ENCODE results near the gene PIGBOS1. TPM values are rescaled to one million over a fixed set of nuclear protein-coding genes. Genes with fewer than 3 reads are reported as not detected.

PIGBOS1 gene
- total RNA-seq, 2 experiments from 2014 or later, result 10.3 to 13.8 TPM

DNA sequence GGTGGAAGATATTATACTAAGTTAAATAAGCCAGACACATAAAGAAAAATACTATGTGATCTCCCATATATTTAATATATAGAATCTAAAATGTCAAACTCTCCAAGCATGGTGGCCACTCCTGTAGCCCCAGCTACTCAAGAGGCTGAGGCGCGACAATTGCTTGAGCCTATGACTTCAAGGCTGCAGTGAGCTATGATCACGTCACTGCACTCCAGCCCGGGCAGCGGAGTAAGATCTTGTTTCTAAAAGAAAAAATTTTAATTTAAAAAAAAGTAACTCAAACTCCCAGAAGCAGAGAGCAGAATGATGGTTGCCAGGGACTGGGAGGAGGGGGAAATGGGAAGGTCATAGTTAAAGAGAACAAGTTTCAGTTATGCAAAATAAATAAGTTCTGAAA, 42.6 kb downstream of the PIGBOS1 start:
- ATAC-seq (ENCODE audit: low read depth) (no peak), DNase-seq (no peak)
- peaks cover 68% of the 10 kb centered on the region for H3K4me1 Mint-ChIP-seq
- H3K27ac Mint-ChIP-seq, result peak overlapping the region; percentile 94
- POLR2A ChIA-PET, result interaction anchor here (1.0 to 2.8 kb wide), 5 partner anchors 8 to 59 kb away, joined by 3 to 22 read pairs (median 6); no protein-coding TSS in a partner anchor
- peak overlapping the region; percentile 79 for H3K4me3 Mint-ChIP-seq
- H3K9me3 Mint-ChIP-seq, result peaks cover 5% of the 10 kb centered on the region
- H3K36me3 Mint-ChIP-seq, result peaks cover 33% of the 10 kb centered on the region
- no peaks in the 10 kb centered on the region for H3K27me3 Mint-ChIP-seq

DNA sequence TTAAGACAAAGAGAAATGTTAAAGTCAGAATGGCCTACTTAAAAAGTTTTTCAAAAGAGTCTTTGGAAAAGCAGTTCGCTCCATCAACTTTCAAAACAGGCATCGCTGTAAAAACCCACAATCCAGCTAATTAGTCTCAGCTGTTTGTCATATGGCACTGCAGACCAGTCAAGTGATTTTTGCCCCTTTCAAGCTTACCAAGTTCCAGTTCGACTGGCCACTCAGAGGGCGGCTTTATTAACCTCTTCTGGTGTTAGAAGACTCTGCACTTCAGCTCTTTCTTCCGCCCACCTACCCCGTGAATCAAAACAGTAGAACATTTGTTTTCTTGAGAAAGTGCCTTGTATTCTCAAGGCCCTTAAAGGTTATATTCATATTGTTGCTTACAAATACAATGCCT, 48.6 kb downstream of the PIGBOS1 start:
- POLR2A ChIA-PET, result interaction anchor here (1.3 to 1.4 kb wide), 2 partner anchors 12 to 15 kb away, joined by 3 to 5 read pairs; no protein-coding TSS in a partner anchor
- H3K4me3 Mint-ChIP-seq, result peak overlapping the region; percentile 51
- no peaks in the 10 kb centered on the region for H3K27me3 Mint-ChIP-seq
- DNase-seq (no peak), ATAC-seq (ENCODE audit: low read depth) (no peak)
- H3K9me3 Mint-ChIP-seq, result peaks cover 5% of the 10 kb centered on the region
- peaks cover 55% of the 10 kb centered on the region for H3K36me3 Mint-ChIP-seq
- peak overlapping the region; percentile 12 for H3K27ac Mint-ChIP-seq
- peaks cover 70% of the 10 kb centered on the region for H3K4me1 Mint-ChIP-seq

DNA sequence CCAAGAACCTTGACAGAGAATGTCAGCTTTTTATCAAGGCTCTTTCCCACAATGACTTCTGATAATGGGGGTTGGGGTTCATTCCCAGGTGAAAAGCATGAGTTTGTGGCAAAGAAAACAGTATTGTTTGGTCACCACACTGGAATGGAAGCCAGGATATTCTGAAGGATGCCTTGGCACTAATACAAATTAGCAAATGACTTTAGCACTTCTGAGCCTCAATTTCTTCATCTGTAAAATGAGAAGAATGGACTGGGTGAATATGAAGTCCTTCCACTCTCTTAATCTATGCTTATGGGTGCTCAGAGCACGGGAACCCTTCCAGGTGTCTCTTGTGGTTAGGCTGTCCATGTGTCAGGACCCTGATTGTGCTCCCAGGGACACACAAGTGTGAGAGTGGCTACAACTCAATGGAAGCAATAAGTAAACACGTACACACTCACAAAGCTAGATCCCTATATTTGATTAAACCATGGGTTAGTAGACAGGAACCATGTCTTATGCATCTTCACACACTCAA, 50.7 kb downstream of the PIGBOS1 start:
- Mint-ChIP-seq H3K4me3 (peak overlapping the region; percentile 77), H3K27ac (peak overlapping the region; percentile 97), H3K27me3 (no peaks in the 10 kb centered on the region), H3K4me1 (peaks cover 63% of the 10 kb centered on the region), H3K36me3 (peaks cover 46% of the 10 kb centered on the region), H3K9me3 (no peaks in the 10 kb centered on the region)
- ATAC-seq (ENCODE audit: low read depth), result no peak
- no peak for DNase-seq
- POLR2A ChIA-PET, result interaction anchor here (1.4 to 2.4 kb wide), 5 partner anchors 9 to 46 kb away, joined by 4 to 22 read pairs (median 8); no protein-coding TSS in a partner anchor

DNA sequence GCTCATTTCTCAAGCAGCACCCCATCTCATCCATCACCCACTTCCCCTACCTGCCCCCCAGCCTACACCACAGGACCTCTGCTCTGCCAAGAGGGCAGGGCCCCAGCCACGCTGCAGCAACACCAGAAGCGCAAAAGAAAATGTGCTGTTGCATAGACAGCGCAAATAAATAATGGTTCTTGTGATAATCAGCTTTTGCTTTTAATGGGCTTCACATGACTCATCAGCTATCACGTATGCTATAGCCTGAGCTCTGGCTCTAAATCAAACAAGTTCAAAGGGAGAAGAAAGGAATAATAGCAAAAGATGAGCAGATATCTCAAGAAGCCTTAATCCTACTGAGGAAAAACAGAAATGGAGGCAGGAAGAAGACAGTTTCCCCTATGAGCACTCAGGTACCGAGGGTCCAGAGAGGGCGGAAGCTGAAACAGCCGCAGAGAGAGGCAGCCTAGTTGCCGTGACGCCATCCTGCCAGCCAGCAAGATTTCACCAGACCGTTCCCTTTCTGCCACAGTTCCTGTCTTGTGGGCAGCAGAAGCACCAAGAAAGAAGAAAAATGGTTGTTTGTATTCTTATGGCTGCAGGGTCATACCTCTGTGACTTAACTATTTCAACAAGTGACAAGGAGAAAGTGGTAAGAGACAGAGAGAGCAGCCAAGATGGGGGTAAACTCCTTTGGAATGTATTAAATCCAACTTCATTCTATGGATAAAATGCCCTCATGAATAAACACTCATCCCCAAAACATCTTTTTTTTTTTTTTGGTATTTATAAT, 51.3 kb downstream of the PIGBOS1 start:
- H3K27me3 Mint-ChIP-seq, result no peaks in the 10 kb centered on the region
- H3K9me3 Mint-ChIP-seq, result no peaks in the 10 kb centered on the region
- H3K4me3 Mint-ChIP-seq, result peak overlapping the region; percentile 77
- H3K36me3 Mint-ChIP-seq, result peaks cover 47% of the 10 kb centered on the region
- POLR2A ChIA-PET, result interaction anchor here (0.9 to 2.4 kb wide), 11 partner anchors 9 to 52 kb away, joined by 3 to 22 read pairs (median 5); partner anchors contain the start of genes PIGB and PIGBOS1
- peak; percentile 62 for DNase-seq
- H3K4me1 Mint-ChIP-seq, result peaks cover 61% of the 10 kb centered on the region
- ATAC-seq (ENCODE audit: low read depth), result peak; percentile 93
- peak overlapping the region; percentile 97 for H3K27ac Mint-ChIP-seq

Other genes with a start within 250 kb of the PIGBOS1 start
- gene RSL24D1, start 122.2 kb downstream of the PIGBOS1 start, total RNA-seq, result 10 to 100 TPM; 90.8 to 96.0 TPM
- gene RAB27A, start 29.3 kb downstream of the PIGBOS1 start, total RNA-seq, result 10 to 100 TPM; 80.1 to 87.3 TPM
- gene PIGB, start 99 bp upstream of the PIGBOS1 start, total RNA-seq, result 10 to 100 TPM; 17.6 to 26.1 TPM
- gene CCPG1, start 89.2 kb upstream of the PIGBOS1 start, total RNA-seq, result 10 to 100 TPM; 16.0 to 18.8 TPM
- gene PIERCE2, start 89.4 kb upstream of the PIGBOS1 start, total RNA-seq, result not detected
- gene DNAAF4, start 189.1 kb upstream of the PIGBOS1 start, total RNA-seq, result not detected